Right lobe of liver (tissue), 6 donors: ENCODE data around the gene COL2A1. TPM values are rescaled to one million over a fixed set of nuclear protein-coding genes. Genes with fewer than 3 reads are reported as not detected.

Experiments used
- ATAC-seq, 4 donors: fragments of 200-7000 bp; cut with Tn5 transposase; one replicate each; pipeline ENCODE4 v1.9.1; 2020; ENCODE audit warnings: mild to moderate bottlenecking in 4 of 4, moderate library complexity in 4 of 4
- DNase-seq, 3 donors: peaks; one replicate each; pipeline ENCODE4 v3.0.0-alpha.2; 2020
- H3K27ac ChIP-seq, 3 donors: fragments of 200-600 bp; one replicate each; pipeline ENCODE4 v1.8.0; 2022
- H3K27me3 ChIP-seq, 2 donors: fragments of 200-600 bp; one replicate each; pipeline ENCODE4 v1.8.0; 2022
- H3K36me3 ChIP-seq, 4 donors: fragments of 200-600 bp; sonication (generic) in 1 of 4; one replicate each; pipeline versions ENCODE4 v1.5.1 to v1.8.0; 2017 to 2022; ENCODE audit warnings: control low read depth in 1 of 4
- H3K4me1 ChIP-seq, 4 donors: fragments of 200-600 bp; sonication (generic) in 1 of 4; one replicate each; pipeline versions ENCODE4 v1.5.1 to v1.8.0; 2017 to 2022; ENCODE audit warnings: control low read depth in 1 of 4
- H3K4me3 ChIP-seq, 3 donors: fragments of 200-600 bp; one replicate each; pipeline ENCODE4 v1.8.0; 2022
- H3K9me3 ChIP-seq, 4 donors: fragments of 200-600 bp; sonication (generic) in 1 of 4; one replicate each; pipeline versions ENCODE4 v1.5.1 to v1.8.0; 2017 to 2022; ENCODE audit warnings: control low read depth in 1 of 4
- POLR2A ChIP-seq: fragments of 450-650 bp; IDR thresholded peaks from one replicate; pipeline ENCODE4 v1.6.1; 2017; ENCODE audit warnings: antibody characterized with exemption, mild to moderate bottlenecking
- WGBS: methylation state at CpG from one replicate; pipeline ENCODE4 v1.1.6; 2018; ENCODE audit warnings: low coverage, low lambda C conversion rate; ENCODE audit not compliant: insufficient coverage; ENCODE audit errors: missing lambda C conversion rate; 5-methylcytosine and 5-hydroxymethylcytosine counted together
- intact Hi-C, 2 donors: fragments of 100-400 bp; cut with DNase I; formaldehyde crosslinking; loops; one replicate each; pipeline versions ENCODE4 v1.11.2 to v1.14.1; 2022
- total RNA-seq, 6 experiments: library from RNA; depleted of rRNA in 2 of 6; stranded (reverse); fragments of >200 nt in 2 of 6; fragmentation: NEBNext Ultra II Directional in 3 of 6; extraction: Animal tissue kit (Norgen Biotek cat#: 25700) in 3 of 6; gene quantifications; one replicate each; pipeline versions ENCODE4 v1.1.0 to v1.2.4, GENCODE V29; 2016 to 2023
- TF ChIP-seq, protein P1 (sequence below), 4 donors: fragments of 200-600 bp in 3 of 4; fragments of 450-650 bp in 1 of 4; IDR thresholded peaks; one replicate each; pipeline versions ENCODE4 v1.5.1 to v1.8.0; 2016 to 2022; ENCODE audit warnings: antibody characterized with exemption in 4 of 4, mild to moderate bottlenecking in 2 of 4
- donor health status: DM: no; HTN: yes; CAD: no.
- donor health status: DM: no; HTN: no; CAD: no.
- donor health status: DM: no; HTN: no; CAD: no.
- donor health status: DM: no; HTN: yes; CAD: no.
- donor health status: DM: no; HTN: yes; CAD: no.

Gene COL2A1
- total RNA-seq, 6 experiments from 2014 or later: not detected

DNA sequence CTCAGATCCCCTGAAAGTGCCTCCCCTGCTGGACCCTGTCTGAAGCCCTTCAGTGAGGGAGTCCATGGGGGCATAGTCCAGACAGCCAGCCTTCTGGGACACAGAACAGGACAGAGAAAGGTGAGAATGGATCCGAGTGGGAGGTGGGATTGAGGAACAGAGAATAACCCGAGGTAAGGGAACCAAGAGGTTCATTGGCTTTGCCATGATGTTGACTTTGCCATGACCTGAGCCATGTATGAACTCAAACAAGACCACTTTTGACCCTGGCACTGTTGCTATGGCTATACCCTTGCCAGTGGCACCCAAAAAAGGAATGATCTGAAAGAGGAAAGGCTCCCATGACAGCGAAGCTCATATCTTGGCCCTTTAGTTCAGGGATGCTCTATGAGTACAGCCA lies 76.9 kb downstream of the COL2A1 start:
- H3K36me3 ChIP-seq: no peaks in the 10 kb centered on the region
- TF ChIP-seq POLR2A: no peak
- TF ChIP-seq, protein P1, sequence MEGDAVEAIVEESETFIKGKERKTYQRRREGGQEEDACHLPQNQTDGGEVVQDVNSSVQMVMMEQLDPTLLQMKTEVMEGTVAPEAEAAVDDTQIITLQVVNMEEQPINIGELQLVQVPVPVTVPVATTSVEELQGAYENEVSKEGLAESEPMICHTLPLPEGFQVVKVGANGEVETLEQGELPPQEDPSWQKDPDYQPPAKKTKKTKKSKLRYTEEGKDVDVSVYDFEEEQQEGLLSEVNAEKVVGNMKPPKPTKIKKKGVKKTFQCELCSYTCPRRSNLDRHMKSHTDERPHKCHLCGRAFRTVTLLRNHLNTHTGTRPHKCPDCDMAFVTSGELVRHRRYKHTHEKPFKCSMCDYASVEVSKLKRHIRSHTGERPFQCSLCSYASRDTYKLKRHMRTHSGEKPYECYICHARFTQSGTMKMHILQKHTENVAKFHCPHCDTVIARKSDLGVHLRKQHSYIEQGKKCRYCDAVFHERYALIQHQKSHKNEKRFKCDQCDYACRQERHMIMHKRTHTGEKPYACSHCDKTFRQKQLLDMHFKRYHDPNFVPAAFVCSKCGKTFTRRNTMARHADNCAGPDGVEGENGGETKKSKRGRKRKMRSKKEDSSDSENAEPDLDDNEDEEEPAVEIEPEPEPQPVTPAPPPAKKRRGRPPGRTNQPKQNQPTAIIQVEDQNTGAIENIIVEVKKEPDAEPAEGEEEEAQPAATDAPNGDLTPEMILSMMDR (IDR thresholded peaks at IDR 0.05): no peak
- H3K9me3 ChIP-seq: no peaks in the 10 kb centered on the region
- DNase-seq (no peak), ATAC-seq (no peak)
- H3K4me3 ChIP-seq: no peak overlapping the region
- H3K4me1 ChIP-seq: no peaks in the 10 kb centered on the region
- H3K27ac ChIP-seq: no peak overlapping the region
- 54% methylated on average over 2 of the region's 3 CpGs for WGBS
- no peaks in the 10 kb centered on the region for H3K27me3 ChIP-seq
- intact Hi-C loops: no loop called here

Other genes with a start within 250 kb of the COL2A1 start
- gene RAPGEF3, start 245.6 kb downstream of the COL2A1 start, total RNA-seq: 1 to 10 TPM in 5 of 6 experiments, under 1 TPM in 1; 0.81 to 4.6 (median 2.6) TPM
- gene SLC48A1, start 231.2 kb downstream of the COL2A1 start, total RNA-seq: 10 to 100 TPM; 12.4 to 20.4 (median 18.0) TPM
- gene HDAC7, start 184.6 kb downstream of the COL2A1 start, total RNA-seq: 10 to 100 TPM in 2 of 6 experiments, 1 to 10 TPM in 4; 6.6 to 18.8 (median 8.4) TPM
- 1 to 10 TPM in 1 of 6 experiments, under 1 TPM in 5; 0.18 to 1.2 (median 0.39) TPM for gene VDR, start 99.5 kb downstream of the COL2A1 start, total RNA-seq
- 10 to 100 TPM; 13.8 to 55.6 (median 34.7) TPM for gene TMEM106C, start 40.9 kb downstream of the COL2A1 start, total RNA-seq
- 1 to 10 TPM; 3.6 to 6.5 (median 5.1) TPM for gene SENP1, start 101.6 kb upstream of the COL2A1 start, total RNA-seq
- 1 to 10 TPM; 4.6 to 8.9 (median 7.8) TPM for gene PFKM, start 114.9 kb upstream of the COL2A1 start, total RNA-seq
- gene ASB8, start 153.0 kb upstream of the COL2A1 start, total RNA-seq: 10 to 100 TPM; 17.7 to 29.3 (median 21.6) TPM
- gene CCDC184, start 179.2 kb upstream of the COL2A1 start, total RNA-seq: under 1 TPM in 3 of 6 experiments, not detected in 3; 0.11 to 0.46 (median 0.23) TPM
- gene OR10AD1, start 198.8 kb upstream of the COL2A1 start, total RNA-seq: not detected